ENCODE data around the gene DMXL2.
"Not testable (repeated sequence)": the region's sequence is repeated elsewhere in the genome, so short reads cannot be mapped to it uniquely, and the experiment has no call there.

Gene DMXL2

DNA sequence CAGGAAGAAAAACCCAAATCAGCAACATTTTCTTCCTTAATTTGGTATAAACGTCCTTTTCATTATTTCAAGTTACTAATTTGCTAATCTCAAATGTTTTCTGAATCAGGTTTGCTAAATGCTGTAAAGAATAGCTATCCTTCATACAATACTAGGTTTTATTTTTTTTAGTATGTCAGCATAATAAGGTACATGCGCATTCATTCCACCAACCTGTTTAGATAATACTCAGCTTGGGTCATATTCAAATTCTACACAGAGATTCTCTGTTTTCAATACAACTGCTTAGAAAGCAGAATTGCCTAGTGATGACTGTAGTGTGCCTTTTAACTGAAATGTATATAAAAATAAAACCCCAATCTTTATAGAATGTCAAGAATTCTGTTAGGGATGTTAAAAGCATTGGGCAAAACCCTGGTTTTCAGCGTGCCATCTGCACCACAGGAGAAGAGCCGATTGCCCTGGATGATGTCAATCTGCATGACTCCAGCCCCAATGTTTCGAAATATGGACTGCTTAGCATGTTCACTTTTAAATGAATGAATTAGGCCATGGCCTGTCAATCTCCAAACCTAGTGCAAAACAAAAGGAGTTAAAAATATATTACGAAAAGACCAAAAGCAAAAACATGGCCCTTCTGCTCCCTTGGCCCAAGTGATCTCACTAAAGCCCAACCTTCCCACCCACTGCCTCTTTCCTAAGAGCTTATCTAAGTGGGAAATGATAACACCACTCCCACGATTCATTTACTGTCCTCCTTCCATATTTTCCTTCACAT, 173.8 kb downstream of the DMXL2 start:
- Histone ChIP-seq H4K20me1 (ENCODE audit: insufficient read depth, low read length) (no peaks in the 10 kb centered on the region), H3K79me2 (ENCODE audit: insufficient read depth, low read length) (no peaks in the 10 kb centered on the region), H3F3A (ENCODE audit: insufficient read depth, low read length) (no peaks in the 10 kb centered on the region), H2AFZ (ENCODE audit: low read length) (no peak overlapping the region), H3K9me3 (ENCODE audit: low read length) (no peaks in the 10 kb centered on the region), H3K36me3 (ENCODE audit: insufficient read depth, low read length) (no peaks in the 10 kb centered on the region), H3K9ac (ENCODE audit: low read length) (no peak overlapping the region), H3K27ac (ENCODE audit: low read depth, low read length, poor library complexity, severe bottlenecking) (no peak overlapping the region), H3K4me3 (ENCODE audit: low read depth, low read length, poor library complexity, severe bottlenecking) (no peak overlapping the region), H3K4me2 (ENCODE audit: low read length) (no peak overlapping the region), H3K27me3 (ENCODE audit: insufficient read depth, low read length) (no peaks in the 10 kb centered on the region), H3K9me2 (ENCODE audit: low read depth, low read length) (no peaks in the 10 kb centered on the region), H3K4me1 (ENCODE audit: insufficient read depth, low read length, severe bottlenecking) (no peaks in the 10 kb centered on the region)
- TF ChIP-seq CTCF (IDR thresholded peaks at IDR 0.05; ENCODE audit: low read length) = no peak
- TF ChIP-seq EZH2 (IDR thresholded peaks at IDR 0.05; ENCODE audit: borderline replicate concordance, low read length) = no peak

DNA sequence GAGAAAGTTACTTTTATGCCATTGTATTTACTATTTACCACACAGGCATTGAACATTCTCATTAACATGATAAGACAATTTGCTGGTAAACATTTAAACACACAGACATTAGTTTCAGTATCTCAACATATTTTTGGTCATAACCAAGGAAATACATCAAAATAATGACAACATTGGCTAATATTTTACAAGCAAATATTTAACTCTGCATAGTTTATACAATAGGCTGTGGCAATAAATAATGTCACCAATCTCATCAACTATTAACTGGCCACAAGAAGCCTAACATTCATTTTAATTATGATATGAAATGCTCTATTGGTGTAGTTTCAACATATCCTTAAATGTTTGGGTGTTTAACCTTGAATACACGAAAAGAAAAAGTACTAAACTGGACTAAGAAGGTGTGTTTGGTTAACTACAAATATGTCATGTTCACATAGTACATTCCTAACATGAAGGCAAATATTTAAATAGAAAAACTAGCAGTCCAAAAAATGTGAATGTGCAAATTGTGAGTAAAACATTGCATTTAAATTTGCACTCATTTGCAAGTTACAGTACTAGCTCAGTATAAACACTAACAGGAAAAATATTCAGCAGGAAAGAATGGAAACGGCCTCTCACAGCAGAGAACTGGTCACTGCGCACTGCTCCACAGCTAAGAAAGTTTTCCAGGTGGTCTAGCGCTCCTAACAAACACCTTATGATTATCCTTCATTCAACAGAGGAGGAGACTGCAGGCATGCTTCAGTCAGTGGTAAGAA, 174.5 kb downstream of the DMXL2 start:
- H3F3A ChIP-seq (ENCODE audit: insufficient read depth, low read length) = no peaks in the 10 kb centered on the region
- no peaks in the 10 kb centered on the region for H3K9me3 ChIP-seq (ENCODE audit: low read length)
- no peak overlapping the region for H2AFZ ChIP-seq (ENCODE audit: low read length)
- no peaks in the 10 kb centered on the region for H3K36me3 ChIP-seq (ENCODE audit: insufficient read depth, low read length)
- H3K9ac ChIP-seq (ENCODE audit: low read length) = no peak overlapping the region
- H3K4me2 ChIP-seq (ENCODE audit: low read length) = no peak overlapping the region
- no peaks in the 10 kb centered on the region for H3K9me2 ChIP-seq (ENCODE audit: low read depth, low read length)
- H4K20me1 ChIP-seq (ENCODE audit: insufficient read depth, low read length) = no peaks in the 10 kb centered on the region
- H3K79me2 ChIP-seq (ENCODE audit: insufficient read depth, low read length) = no peaks in the 10 kb centered on the region
- H3K27me3 ChIP-seq (ENCODE audit: insufficient read depth, low read length) = no peaks in the 10 kb centered on the region
- TF ChIP-seq EZH2 (IDR thresholded peaks at IDR 0.05; ENCODE audit: borderline replicate concordance, low read length) (no peak), CTCF (IDR thresholded peaks at IDR 0.05; ENCODE audit: low read length) (no peak)
- no peak overlapping the region for H3K27ac ChIP-seq (ENCODE audit: low read depth, low read length, poor library complexity, severe bottlenecking)
- no peaks in the 10 kb centered on the region for H3K4me1 ChIP-seq (ENCODE audit: insufficient read depth, low read length, severe bottlenecking)
- no peak overlapping the region for H3K4me3 ChIP-seq (ENCODE audit: low read depth, low read length, poor library complexity, severe bottlenecking)

DNA sequence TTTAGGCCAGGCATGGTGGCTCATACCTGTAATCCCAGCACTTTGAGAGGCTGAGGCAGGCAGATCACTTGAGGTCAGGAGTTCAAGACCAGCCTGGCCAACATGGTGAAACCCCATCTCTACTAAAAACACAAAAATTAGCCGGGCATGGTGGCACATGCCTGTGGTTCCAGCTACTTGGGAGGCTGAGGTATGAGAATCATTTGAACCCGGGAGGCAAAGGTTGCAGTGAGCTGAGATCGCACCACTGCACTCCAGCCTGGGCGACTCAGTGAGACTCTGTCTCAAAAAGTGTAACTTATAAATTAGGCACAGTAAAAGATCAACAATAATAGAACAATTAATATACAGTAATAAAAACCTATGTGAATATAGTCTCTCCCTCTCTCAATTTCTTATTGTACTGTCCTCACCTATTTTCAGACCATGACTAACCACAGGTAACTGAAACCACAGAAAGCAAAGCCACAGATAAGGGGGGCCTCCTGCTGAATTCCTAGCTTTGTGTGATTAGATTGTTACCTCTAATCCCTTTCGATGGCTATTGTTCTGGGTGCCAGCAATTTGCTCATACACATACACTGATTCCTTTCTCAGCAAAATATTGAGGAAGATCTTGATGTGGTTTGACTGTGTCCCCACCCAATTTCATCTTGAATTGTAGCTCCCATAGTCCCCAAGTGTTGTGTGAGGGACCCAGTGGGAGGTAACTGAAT, 176.4 kb downstream of the DMXL2 start:
- not testable (repeated sequence) for H4K20me1 ChIP-seq (ENCODE audit: insufficient read depth, low read length); H3K4me2 ChIP-seq (ENCODE audit: low read length); H2AFZ ChIP-seq (ENCODE audit: low read length); H3K9ac ChIP-seq (ENCODE audit: low read length); H3K9me2 ChIP-seq (ENCODE audit: low read depth, low read length); H3F3A ChIP-seq (ENCODE audit: insufficient read depth, low read length); H3K4me3 ChIP-seq (ENCODE audit: low read depth, low read length, poor library complexity, severe bottlenecking); H3K27me3 ChIP-seq (ENCODE audit: insufficient read depth, low read length); H3K9me3 ChIP-seq (ENCODE audit: low read length); H3K36me3 ChIP-seq (ENCODE audit: insufficient read depth, low read length); H3K27ac ChIP-seq (ENCODE audit: low read depth, low read length, poor library complexity, severe bottlenecking); H3K4me1 ChIP-seq (ENCODE audit: insufficient read depth, low read length, severe bottlenecking); H3K79me2 ChIP-seq (ENCODE audit: insufficient read depth, low read length)

All from OCI-LY1 (cell line).